Measurements from ENCODE around the gene GLYAT. TPM values are rescaled to one million over a fixed set of nuclear protein-coding genes. Genes with fewer than 3 reads are reported as not detected.
"Not testable (repeated sequence)": the region's sequence is repeated elsewhere in the genome, so short reads cannot be mapped to it uniquely, and the experiment has no call there.

The GLYAT gene
- total RNA-seq, 1 experiment from 2014 or later, result not detected

DNA sequence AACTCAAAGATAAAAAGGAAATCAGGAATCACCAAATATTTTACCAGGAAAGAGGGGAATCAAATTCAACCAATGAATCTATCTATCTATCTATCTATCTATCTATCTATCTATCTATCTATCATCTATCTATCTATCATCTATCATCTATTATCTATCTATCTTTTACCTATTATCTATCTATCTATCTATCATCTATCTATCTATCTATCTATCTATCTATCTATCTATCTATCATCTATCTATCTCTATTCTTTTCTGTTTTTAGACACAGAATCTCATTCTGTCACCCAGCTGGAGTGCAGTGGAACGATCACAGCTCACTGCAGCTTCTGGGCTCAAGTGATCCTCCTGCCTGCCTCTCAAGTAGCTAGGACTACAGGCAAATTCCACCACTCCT is 54.2 kb downstream of the GLYAT start:
- not testable (repeated sequence) for H3K4me1 ChIP-seq (replicated peaks); H3K27me3 ChIP-seq (replicated peaks); H3K9me3 ChIP-seq (replicated peaks); H3K4me3 ChIP-seq; DNase-seq (ENCODE audit: low read depth in 1 of 2, low spot score in 2 of 2); H3K36me3 ChIP-seq; H3K27ac ChIP-seq

DNA sequence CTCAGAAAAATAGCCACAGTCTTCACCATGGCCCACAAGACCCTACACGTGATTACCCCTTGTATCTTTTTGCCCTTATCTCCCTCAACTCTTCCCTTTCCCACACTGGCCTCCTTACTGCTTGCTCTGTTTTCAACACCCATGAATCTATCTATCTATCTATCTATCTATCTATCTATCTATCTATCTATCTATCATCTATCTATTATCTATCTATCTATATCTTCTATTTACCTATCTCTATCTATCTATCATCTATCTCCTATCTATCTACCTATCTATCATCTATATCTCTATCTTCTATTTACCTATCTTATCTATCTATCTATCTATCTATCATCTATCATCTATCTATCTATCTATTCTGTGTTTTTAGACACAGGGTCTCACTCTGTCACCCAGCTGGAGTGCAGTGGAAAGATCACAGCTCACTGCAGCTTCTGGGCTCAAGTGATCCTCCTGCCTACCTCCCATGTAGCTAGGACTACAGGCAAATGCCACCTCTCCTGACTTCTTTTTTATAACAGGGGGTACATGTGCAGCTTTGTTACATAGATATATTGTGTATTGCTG is 55.1 kb downstream of the GLYAT start:
- Histone ChIP-seq H3K9me3 (replicated peaks) (no peaks in the 10 kb centered on the region), H3K4me1 (replicated peaks) (no peaks in the 10 kb centered on the region), H3K27me3 (replicated peaks) (peaks cover 2% of the 10 kb centered on the region; the same call in 1 of the 2 replicates), H3K4me3 (no peak overlapping the region), H3K36me3 (no peaks in the 10 kb centered on the region), H3K27ac (no peak overlapping the region)
- no peak for DNase-seq (ENCODE audit: low read depth in 1 of 2, low spot score in 2 of 2)

DNA sequence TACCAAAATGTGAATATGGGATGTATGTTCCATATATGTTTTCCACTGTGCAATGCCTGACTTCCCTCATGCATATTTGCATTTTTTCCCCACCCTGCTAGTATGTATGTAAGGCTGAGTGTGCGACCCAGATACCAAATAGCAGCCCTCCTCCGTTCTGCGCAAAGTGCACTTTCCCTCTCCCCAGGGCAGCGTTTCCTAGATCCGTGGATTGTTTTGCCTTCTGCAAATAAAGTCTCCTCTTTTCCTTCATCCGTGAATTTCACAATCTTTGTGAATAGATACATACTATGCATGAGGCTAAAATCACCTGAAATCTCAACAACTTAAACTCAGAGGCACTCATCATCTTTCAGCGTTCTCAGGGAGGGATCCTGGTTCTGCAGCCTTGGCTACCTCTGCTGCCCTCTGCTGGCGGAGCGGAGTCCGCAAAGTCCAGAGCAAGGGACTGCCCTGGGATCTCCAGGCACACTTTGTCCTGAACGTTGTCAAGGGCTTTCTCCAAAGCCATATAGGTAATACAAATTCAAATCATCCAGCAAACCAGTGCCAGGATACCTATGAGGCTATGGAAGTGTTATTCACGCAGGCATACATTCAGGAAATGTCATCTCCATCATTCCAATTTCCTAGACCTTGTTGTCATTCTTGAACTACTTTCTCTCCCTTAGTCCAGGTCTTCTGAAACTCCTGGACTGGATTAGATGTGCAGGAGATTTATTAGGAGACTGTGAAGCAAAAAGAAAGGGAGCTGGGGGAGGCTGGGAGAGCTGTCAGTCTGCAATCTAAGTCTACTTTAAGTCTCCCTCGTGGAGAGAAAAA is 56.2 kb downstream of the GLYAT start:
- DNase-seq (ENCODE audit: low read depth in 1 of 2, low spot score in 2 of 2), result peak; percentile 34 to 67
- Histone ChIP-seq H3K9me3 (replicated peaks) (no peaks in the 10 kb centered on the region), H3K4me1 (replicated peaks) (no peaks in the 10 kb centered on the region), H3K4me3 (no peak overlapping the region), H3K27ac (no peak overlapping the region), H3K27me3 (replicated peaks) (peaks cover 2% of the 10 kb centered on the region; the same call in 1 of the 2 replicates), H3K36me3 (no peaks in the 10 kb centered on the region)

GRCh38 chr11:58674609-58675008 is 57.1 kb downstream of the GLYAT start:
- Histone ChIP-seq H3K4me3 (no peak overlapping the region), H3K9me3 (replicated peaks) (no peaks in the 10 kb centered on the region), H3K27ac (no peak overlapping the region), H3K4me1 (replicated peaks) (no peaks in the 10 kb centered on the region), H3K36me3 (no peaks in the 10 kb centered on the region), H3K27me3 (replicated peaks) (peaks cover 2% of the 10 kb centered on the region; the same call in 1 of the 2 replicates)
- no peak for DNase-seq (ENCODE audit: low read depth in 1 of 2, low spot score in 2 of 2)

DNA sequence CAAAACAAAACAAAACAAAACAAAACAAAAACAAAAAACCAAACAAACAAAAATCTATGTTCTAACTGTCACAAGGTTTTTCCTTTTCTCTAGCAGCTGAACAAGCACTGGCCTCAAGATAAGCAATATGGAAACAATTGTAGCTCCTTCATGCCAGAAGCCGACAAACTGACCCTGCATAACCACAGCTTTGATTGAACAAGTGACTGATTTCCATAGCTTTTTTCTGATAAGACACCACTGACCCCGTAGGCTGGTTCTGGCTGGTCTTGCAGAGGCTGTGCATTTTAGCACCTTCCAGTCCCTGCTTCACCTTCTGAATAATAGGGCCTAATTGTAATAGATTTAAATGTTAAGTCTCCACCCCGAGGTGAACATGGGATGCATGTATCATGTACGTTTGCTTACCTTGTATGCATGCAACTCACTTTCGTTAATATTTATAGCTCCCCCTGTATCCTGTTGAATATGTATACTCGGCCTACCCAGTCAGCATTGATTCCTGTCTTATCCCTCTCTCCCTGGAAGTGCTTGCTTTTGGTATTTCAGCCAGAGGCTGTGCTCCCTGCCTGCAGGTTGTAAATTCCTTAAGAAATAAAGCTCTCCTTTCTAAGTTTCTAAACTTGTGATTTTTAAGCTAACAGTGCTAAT is 59.6 kb downstream of the GLYAT start:
- no peak for DNase-seq (ENCODE audit: low read depth in 1 of 2, low spot score in 2 of 2)
- H3K27ac ChIP-seq, result no peak overlapping the region
- H3K4me1 ChIP-seq (replicated peaks), result no peaks in the 10 kb centered on the region
- no peaks in the 10 kb centered on the region for H3K9me3 ChIP-seq (replicated peaks)
- no peak overlapping the region for H3K4me3 ChIP-seq
- no peaks in the 10 kb centered on the region for H3K36me3 ChIP-seq
- 0 out of 2 replicates have a peak, but pooled peaks cover 2% of the 10 kb centered on the region for H3K27me3 ChIP-seq (replicated peaks)

DNA sequence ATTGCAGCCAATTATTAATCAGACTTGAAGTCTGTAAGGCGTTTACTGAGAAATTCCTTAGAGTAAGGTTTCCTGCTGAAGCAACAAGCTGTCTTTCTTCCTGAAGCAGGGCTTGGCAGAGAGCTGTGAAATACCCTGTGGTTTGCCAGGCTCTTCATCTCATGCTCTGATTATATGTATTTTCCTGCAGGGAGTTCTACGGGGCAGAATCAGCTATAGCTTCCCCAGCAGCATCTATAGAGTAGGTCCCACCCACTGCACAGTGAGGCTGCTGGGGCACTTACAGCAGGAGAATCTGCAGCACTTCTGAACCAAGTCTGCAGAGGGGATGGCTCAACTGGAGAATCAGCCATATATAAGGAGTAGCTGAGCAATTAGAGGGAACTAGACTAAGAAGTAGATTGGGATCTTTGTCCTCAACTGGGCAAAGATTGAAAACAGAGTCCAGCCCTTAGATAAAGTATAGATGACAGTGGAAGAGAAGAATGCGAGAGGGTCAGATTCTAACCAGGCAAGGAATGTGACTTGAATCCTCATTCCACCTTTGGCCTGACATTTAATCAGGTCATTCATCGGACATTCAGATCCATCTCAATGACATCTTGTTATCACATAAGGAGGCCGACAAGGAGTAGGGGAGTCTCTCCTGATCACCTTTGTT is 71.7 kb downstream of the GLYAT start:
- Histone ChIP-seq H3K4me3 (no peak overlapping the region), H3K27me3 (replicated peaks) (0 out of 2 replicates have a peak, but pooled peaks cover 3% of the 10 kb centered on the region), H3K4me1 (replicated peaks) (no peaks in the 10 kb centered on the region), H3K27ac (no peak overlapping the region), H3K9me3 (replicated peaks) (no peaks in the 10 kb centered on the region), H3K36me3 (no peaks in the 10 kb centered on the region)
- no peak for DNase-seq (ENCODE audit: low read depth in 1 of 2, low spot score in 2 of 2)

DNA sequence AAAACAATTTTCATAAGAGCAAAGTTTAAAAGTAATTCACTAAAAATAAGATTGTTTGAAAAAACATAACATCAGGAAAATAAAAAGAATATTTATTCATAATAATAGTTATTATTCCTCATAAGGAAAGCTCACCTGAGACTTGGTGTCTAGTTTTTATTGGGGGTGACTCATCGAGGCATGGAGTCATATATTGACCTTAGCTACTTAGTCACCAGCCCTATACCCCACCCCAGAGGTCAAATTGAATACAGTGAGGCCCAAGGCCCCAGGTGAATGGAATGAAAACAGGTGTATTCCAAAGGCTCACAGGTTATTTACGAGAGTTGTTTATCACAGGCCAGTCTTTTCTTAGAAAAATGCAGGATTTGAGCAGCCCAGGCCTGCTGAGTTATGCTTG is 72.3 kb downstream of the GLYAT start:
- no peaks in the 10 kb centered on the region for H3K36me3 ChIP-seq
- H3K9me3 ChIP-seq (replicated peaks), result no peaks in the 10 kb centered on the region
- H3K27me3 ChIP-seq (replicated peaks), result 0 out of 2 replicates have a peak, but pooled peaks cover 3% of the 10 kb centered on the region
- H3K27ac ChIP-seq, result no peak overlapping the region
- H3K4me3 ChIP-seq, result no peak overlapping the region
- H3K4me1 ChIP-seq (replicated peaks), result no peaks in the 10 kb centered on the region
- no peak for DNase-seq (ENCODE audit: low read depth in 1 of 2, low spot score in 2 of 2)

Other genes with a start within 250 kb of the GLYAT start
- gene OR5B21, start 223.8 kb downstream of the GLYAT start, total RNA-seq (2014; rRNA removed; shearing (Covaris generic)), result not detected in 2 replicates
- 4.0 and 4.9 TPM in 2 replicates for gene LPXN, start 156.1 kb downstream of the GLYAT start, total RNA-seq (2014; rRNA removed; shearing (Covaris generic))
- gene ZFP91, start 152.9 kb downstream of the GLYAT start, total RNA-seq (2014; rRNA removed; shearing (Covaris generic)), result 68.1 and 83.8 TPM in 2 replicates
- gene CNTF, start 109.3 kb downstream of the GLYAT start, total RNA-seq (2014; rRNA removed; shearing (Covaris generic)), result 0.16 and 1.9 TPM in 2 replicates
- 0.26 and 0.69 TPM in 2 replicates for gene GLYATL2, start 112.8 kb upstream of the GLYAT start, total RNA-seq (2014; rRNA removed; shearing (Covaris generic))
- gene GLYATL1, start 207.5 kb upstream of the GLYAT start, total RNA-seq (2014; rRNA removed; shearing (Covaris generic)), result 0.09 and 0.39 TPM in 2 replicates

All from SJSA1 (cell line).